KOPT-K1 (cell line): Measurements from ENCODE around the gene PCBP3.

ENCODE experiments used
- H3K27ac ChIP-seq: fragments of 200-600 bp; sonication (generic); 2 replicates; pipeline ENCODE4 v1.5.1; 2016; ENCODE audit warnings: antibody characterized with exemption, mild to moderate bottlenecking, low read depth, low read length; ENCODE audit not compliant: poor library complexity, severe bottlenecking
- H3K36me3 ChIP-seq: fragments of 200-600 bp; sonication (generic); 2 replicates; pipeline ENCODE4 v1.5.1; 2017; ENCODE audit warnings: antibody characterized with exemption, mild to moderate bottlenecking, low read length, moderate library complexity; ENCODE audit not compliant: insufficient read depth
- H3K9me3 ChIP-seq: fragments of 200-600 bp; sonication (generic); 2 replicates; pipeline ENCODE4 v1.5.1; 2017; ENCODE audit warnings: antibody characterized with exemption, low read length, mild to moderate bottlenecking; ENCODE audit not compliant: insufficient read depth, poor library complexity, severe bottlenecking

Gene PCBP3

GRCh38 chr21:45982758-45983648 is 339.5 kb downstream of the PCBP3 start:
- no peaks in the 10 kb centered on the region for H3K36me3 ChIP-seq
- no peak overlapping the region for H3K27ac ChIP-seq

GRCh38 chr21:45983649-45983965 is 340.1 kb downstream of the PCBP3 start:
- Histone ChIP-seq H3K36me3 (no peaks in the 10 kb centered on the region), H3K9me3 (no peaks in the 10 kb centered on the region), H3K27ac (no peak overlapping the region)

More at GRCh38 chr21:45982758-45983648, 339.5 kb downstream of the PCBP3 start:
- no peaks in the 10 kb centered on the region for H3K9me3 ChIP-seq

- no peaks in the 10 kb centered on the region for H3K36me3 ChIP-seq
- no peak overlapping the region for H3K27ac ChIP-seq
- no peaks in the 10 kb centered on the region for H3K9me3 ChIP-seq
These were observed 340.5 kb downstream of the PCBP3 start for GRCh38 chr21:45983981-45984551.

- Histone ChIP-seq H3K9me3 (no peaks in the 10 kb centered on the region), H3K27ac (no peak overlapping the region), H3K36me3 (no peaks in the 10 kb centered on the region)
These were observed 341.1 kb downstream of the PCBP3 start for GRCh38 chr21:45984584-45985095.

- H3K36me3 ChIP-seq = no peaks in the 10 kb centered on the region
- H3K27ac ChIP-seq = no peak overlapping the region
- no peaks in the 10 kb centered on the region for H3K9me3 ChIP-seq
These were observed 342.2 kb downstream of the PCBP3 start for GRCh38 chr21:45985471-45986315.

GRCh38 chr21:45986316-45987051 is 343.0 kb downstream of the PCBP3 start:
- Histone ChIP-seq H3K9me3 (no peaks in the 10 kb centered on the region), H3K36me3 (no peaks in the 10 kb centered on the region), H3K27ac (no peak overlapping the region)

- no peaks in the 10 kb centered on the region for H3K9me3 ChIP-seq
- no peaks in the 10 kb centered on the region for H3K36me3 ChIP-seq
These were observed 343.7 kb downstream of the PCBP3 start for GRCh38 chr21:45987121-45987711.

GRCh38 chr21:45988366-45989347 is 345.1 kb downstream of the PCBP3 start:
- no peak overlapping the region for H3K27ac ChIP-seq
- H3K36me3 ChIP-seq = no peaks in the 10 kb centered on the region
- no peaks in the 10 kb centered on the region for H3K9me3 ChIP-seq

More at GRCh38 chr21:45987121-45987711, 343.7 kb downstream of the PCBP3 start:
- no peak overlapping the region for H3K27ac ChIP-seq

- no peak overlapping the region for H3K27ac ChIP-seq
- H3K36me3 ChIP-seq = no peaks in the 10 kb centered on the region
- H3K9me3 ChIP-seq = no peaks in the 10 kb centered on the region
These were observed 346.0 kb downstream of the PCBP3 start for GRCh38 chr21:45989355-45990048.

GRCh38 chr21:45990049-45990711 is 346.7 kb downstream of the PCBP3 start:
- no peak overlapping the region for H3K27ac ChIP-seq
- no peaks in the 10 kb centered on the region for H3K36me3 ChIP-seq
- H3K9me3 ChIP-seq = no peaks in the 10 kb centered on the region

GRCh38 chr21:45990741-45991605 is 347.4 kb downstream of the PCBP3 start:
- Histone ChIP-seq H3K9me3 (no peaks in the 10 kb centered on the region), H3K36me3 (no peaks in the 10 kb centered on the region), H3K27ac (no peak overlapping the region)
